Uterus (tissue), 2 donors: Measurements from ENCODE around the gene BTG4.

Experiments used
- CTCF ChIP-seq, 4 experiments: fragments of 200-600 bp in 2 of 4; fragments of 450-650 bp in 2 of 4; sonication (generic) in 2 of 4; IDR thresholded peaks; one replicate each; pipeline ENCODE4 v1.5.1; 2016 to 2019; ENCODE audit warnings: antibody characterized with exemption in 4 of 4, mild to moderate bottlenecking in 2 of 4, moderate library complexity in 1 of 4
- POLR2A ChIP-seq, 2 donors: fragments of 450-650 bp; IDR thresholded peaks; one replicate each; pipeline ENCODE4 v1.6.1; 2016; ENCODE audit warnings: antibody characterized with exemption in 2 of 2, mild to moderate bottlenecking in 1 of 2, moderate library complexity in 1 of 2

DNA sequence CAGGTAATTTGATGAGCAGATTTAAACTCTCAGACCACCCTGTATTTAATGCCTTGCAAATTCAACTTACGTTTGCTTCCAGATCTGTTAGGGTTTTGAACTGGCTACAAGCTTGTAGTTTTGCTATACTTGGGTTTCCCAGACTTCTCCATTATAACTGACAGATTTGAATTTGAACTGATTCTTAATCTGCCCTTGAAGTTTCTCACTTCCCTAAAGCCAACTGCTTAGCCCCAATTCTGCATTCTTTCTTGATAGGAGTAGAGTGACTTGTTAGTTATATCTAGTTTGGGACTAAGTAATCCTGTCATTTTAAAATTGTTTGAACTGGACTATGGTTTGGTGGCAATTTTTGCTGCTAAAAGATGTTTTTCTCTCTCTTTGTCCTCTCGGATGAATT is 38.1 kb upstream of the BTG4 start:
- TF ChIP-seq POLR2A (IDR thresholded peaks at IDR 0.05) (no peak), CTCF (IDR thresholded peaks at IDR 0.05) (no peak)
